ENCODE results near the gene DIO3.
"Not testable (repeated sequence)": the region's sequence is repeated elsewhere in the genome, so short reads cannot be mapped to it uniquely, and the experiment has no call there.

The DIO3 gene

DNA sequence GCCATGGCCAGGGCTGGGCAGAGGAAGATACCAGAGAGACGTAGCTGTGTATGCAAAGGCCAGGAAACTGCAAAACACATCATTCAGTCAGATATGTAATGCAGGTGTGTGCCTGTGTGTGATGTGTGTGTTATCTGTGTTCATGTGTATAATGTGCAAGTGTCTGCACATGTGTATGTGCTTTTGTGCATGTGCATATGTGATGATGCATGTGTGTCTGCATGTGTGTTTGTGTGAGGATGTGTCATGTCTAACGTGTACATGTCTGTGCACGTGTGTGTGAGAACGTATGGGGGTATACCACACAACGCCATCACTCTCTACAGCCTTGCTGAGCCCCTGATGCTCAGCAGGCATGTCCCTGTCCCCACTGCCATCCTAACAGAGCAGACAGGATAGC, 9.7 kb downstream of the DIO3 start:
- in situ Hi-C loops (cut with HindIII; ENCODE audit: low sequenced_read_pairs), result no loop called here
- TF ChIP-seq, protein P1, sequence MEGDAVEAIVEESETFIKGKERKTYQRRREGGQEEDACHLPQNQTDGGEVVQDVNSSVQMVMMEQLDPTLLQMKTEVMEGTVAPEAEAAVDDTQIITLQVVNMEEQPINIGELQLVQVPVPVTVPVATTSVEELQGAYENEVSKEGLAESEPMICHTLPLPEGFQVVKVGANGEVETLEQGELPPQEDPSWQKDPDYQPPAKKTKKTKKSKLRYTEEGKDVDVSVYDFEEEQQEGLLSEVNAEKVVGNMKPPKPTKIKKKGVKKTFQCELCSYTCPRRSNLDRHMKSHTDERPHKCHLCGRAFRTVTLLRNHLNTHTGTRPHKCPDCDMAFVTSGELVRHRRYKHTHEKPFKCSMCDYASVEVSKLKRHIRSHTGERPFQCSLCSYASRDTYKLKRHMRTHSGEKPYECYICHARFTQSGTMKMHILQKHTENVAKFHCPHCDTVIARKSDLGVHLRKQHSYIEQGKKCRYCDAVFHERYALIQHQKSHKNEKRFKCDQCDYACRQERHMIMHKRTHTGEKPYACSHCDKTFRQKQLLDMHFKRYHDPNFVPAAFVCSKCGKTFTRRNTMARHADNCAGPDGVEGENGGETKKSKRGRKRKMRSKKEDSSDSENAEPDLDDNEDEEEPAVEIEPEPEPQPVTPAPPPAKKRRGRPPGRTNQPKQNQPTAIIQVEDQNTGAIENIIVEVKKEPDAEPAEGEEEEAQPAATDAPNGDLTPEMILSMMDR (IDR thresholded peaks at IDR 0.05; ENCODE audit: low read depth, low read length), result no peak
- no peak for DNase-seq (ENCODE audit: low read depth, low spot score)
- no peak overlapping the region for H3K4me3 ChIP-seq (ENCODE audit: low read depth, low read length)

DNA sequence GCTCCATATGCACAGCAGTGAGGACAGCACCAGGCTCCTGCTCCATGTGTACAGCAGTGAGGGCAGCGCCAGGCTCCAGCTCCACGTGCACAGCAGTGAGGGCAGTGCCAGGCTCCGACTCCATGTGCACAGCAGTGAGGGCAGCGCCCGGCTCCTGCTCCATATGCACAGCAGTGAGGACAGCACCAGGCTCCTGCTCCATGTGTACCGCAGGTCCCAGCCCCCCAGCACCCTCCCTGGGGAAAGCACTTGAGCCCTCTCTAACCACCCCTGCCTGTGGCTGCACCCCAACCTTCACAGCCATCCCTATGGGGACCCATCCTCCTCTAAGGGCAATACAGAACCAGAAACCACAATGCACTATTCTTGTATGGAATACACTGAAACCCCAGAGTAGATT, 11.2 kb downstream of the DIO3 start:
- DNase-seq (ENCODE audit: low read depth, low spot score); in situ Hi-C loops (cut with HindIII; ENCODE audit: low sequenced_read_pairs); H3K4me3 ChIP-seq (ENCODE audit: low read depth, low read length): not testable (repeated sequence)

DNA sequence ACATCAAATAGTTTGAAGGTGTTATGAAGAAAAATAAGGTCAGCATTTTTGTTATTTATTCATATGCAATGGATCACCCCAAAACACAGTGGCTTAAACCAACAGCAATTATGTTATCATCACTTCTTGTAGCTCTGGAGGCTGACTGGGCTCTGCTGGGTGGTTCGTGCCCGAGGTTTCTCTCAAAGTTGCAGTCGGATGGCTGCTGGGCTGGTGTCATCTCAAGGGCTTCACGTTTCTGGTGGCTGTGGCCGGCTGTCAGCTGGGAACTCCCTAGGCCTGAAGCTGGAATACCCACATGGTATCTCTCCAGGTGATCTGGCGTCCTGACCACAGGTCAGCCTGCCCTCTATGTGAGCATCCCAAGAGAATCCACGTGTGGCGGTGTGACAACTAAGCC, 12.0 kb downstream of the DIO3 start:
- no peak overlapping the region for H3K4me3 ChIP-seq (ENCODE audit: low read depth, low read length)
- in situ Hi-C loops (cut with HindIII; ENCODE audit: low sequenced_read_pairs), result no loop called here
- no peak for DNase-seq (ENCODE audit: low read depth, low spot score)
- TF ChIP-seq, protein P1 (IDR thresholded peaks at IDR 0.05; ENCODE audit: low read depth, low read length), result no peak

DNA sequence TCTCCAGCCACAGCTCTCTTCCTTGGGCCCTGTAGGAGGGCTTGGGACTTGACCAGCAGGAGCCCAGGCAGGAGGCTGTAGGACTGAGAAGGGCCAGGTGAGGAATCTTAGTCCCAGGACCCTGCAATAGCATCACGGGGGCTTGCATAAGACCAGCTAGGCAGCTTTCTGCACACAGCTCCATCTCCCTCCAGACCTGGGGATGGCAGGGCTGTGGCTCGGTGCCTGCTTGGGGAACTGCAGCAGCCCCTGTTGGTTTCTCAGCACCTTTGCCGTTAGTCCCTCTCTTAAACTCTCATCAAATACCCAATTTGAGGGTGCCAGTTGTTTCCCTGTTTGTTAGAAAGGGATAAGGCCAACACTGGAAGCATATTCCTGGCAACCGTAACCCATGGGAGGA, 14.3 kb downstream of the DIO3 start:
- H3K4me3 ChIP-seq (ENCODE audit: low read depth, low read length), result no peak overlapping the region
- TF ChIP-seq, protein P1 (IDR thresholded peaks at IDR 0.05; ENCODE audit: low read depth, low read length), result no peak
- in situ Hi-C loops (cut with HindIII; ENCODE audit: low sequenced_read_pairs), result no loop called here
- DNase-seq (ENCODE audit: low read depth, low spot score), result no peak

DNA sequence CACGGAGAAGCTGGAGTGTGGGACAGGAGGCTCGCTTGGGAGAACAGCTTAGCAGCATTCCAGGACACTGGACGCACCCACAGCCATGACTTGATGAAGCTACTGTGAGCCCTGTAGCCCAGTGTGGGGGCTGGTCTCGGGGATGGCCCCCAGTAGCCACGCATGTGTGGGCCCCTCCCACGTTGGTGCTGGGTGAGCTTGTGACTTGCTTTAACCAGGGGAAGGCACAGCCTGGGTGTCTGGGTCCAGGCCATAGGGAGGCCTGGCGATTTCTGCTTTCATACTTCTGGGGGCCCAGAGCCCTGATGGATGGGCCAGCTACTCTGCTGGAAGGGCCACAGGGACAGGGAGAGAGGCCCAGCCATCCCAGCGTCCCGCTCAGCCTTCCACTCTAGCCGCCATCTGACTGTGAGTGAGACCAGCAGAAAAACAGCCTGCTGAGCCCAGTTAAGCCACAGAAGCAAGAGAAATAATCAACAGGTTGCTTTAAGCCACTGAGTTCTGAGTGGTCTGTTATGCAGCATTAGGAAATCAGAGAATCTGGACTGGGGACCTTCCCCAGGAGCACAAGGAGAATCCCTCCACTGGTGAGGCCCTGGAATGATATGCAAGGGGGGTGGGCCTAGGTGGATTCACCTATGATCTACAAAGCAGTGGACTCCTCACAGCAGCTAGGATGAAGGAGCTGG, 16.1 kb downstream of the DIO3 start:
- in situ Hi-C loops (cut with HindIII; ENCODE audit: low sequenced_read_pairs), result no loop called here
- TF ChIP-seq, protein P1 (IDR thresholded peaks at IDR 0.05; ENCODE audit: low read depth, low read length), result no peak
- no peak overlapping the region for H3K4me3 ChIP-seq (ENCODE audit: low read depth, low read length)
- no peak for DNase-seq (ENCODE audit: low read depth, low spot score)

DNA sequence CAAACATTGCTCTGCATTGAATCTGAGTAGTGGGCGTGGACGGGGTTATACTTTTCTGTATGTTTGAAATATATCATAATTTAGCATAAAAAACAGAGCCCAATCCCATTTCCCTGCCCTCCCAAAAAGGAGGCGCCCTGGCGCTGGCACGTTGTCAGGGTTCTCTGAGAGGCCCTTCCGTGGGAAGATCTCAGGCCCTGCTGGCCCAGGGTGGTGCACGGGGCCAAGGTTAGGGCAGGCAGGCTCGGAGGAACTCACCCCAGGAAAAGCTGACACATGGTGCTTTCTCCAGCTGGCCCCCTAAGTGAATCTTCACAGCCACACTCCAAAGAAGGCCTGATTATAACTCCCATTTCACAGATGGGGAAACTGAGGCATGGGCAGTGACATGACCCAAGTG, 17.2 kb downstream of the DIO3 start:
- no peak for DNase-seq (ENCODE audit: low read depth, low spot score)
- TF ChIP-seq, protein P1 (IDR thresholded peaks at IDR 0.05; ENCODE audit: low read depth, low read length), result no peak
- in situ Hi-C loops (cut with HindIII; ENCODE audit: low sequenced_read_pairs), result no loop called here
- H3K4me3 ChIP-seq (ENCODE audit: low read depth, low read length), result no peak overlapping the region

DNA sequence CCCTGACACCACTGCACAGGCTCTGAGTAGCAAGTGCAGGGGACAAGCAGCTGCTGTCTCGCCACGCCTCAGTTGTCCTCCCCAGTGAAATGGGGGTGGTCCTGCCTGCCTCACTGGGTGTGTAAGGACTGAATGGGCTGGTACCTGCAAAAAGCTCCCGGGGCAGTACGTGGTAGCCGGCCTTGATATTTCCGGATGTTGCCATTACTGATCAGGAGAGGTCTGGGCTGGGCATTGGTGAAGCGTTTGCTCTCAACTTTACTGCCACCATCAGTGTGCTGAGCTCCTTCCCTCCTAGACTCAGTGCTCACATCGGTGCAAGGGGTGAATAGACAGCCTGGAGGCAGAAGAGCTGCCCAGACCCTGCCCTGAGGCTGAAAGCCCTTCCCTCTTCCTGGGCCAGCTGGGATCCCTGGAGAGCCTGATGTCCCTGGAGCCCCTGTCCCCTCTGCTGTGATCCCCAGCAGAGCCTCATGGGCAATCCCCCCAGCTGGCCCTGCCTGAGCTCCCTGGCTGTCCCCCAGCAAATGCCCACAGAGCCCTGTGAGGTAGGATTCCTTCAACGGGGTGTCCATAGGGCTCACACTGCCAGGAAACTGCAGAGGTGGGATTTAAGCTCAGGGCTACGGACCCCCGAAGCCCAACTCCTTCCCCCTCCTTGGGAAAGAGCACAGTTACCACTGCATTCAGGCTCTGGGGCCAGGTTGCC, 18.2 kb downstream of the DIO3 start:
- in situ Hi-C loops (cut with HindIII; ENCODE audit: low sequenced_read_pairs), result no loop called here
- DNase-seq (ENCODE audit: low read depth, low spot score), result no peak
- no peak overlapping the region for H3K4me3 ChIP-seq (ENCODE audit: low read depth, low read length)
- TF ChIP-seq, protein P1 (IDR thresholded peaks at IDR 0.05; ENCODE audit: low read depth, low read length), result no peak

Data from astrocyte of the spinal cord (primary cell).